A549 treated with Mapracorat at 1 μM for 4 hours (cell line): ENCODE data around the gene LMAN2L. TPM values are rescaled to one million over a fixed set of nuclear protein-coding genes. Genes with fewer than 3 reads are reported as not detected.

Source experiments
- total RNA-seq: library from RNA; stranded (reverse); fragments of 200-300 nt; extraction: Qiagen RNA extraction; gene quantifications from 5 replicates; pipeline ENCODE4 v1.2.3, GENCODE V29; 2022

The LMAN2L gene
- 18.2 to 21.0 TPM (median 20.2 TPM) in 5 replicates for total RNA-seq

GRCh38 chr2:96739633-96740428 is at the start of gene LMAN2L:
TSS of gene LMAN2L (minus strand) at chr2:96740064. CDS start at chr2:96740040, 24 bp downstream.

GRCh38 chr2:96760036-96760985 is 20.4 kb upstream of the LMAN2L start, which contains the start of gene CNNM4:
TSS of gene CNNM4 (plus strand) at chr2:96760902. CDS start at chr2:96761000, 98 bp downstream.

Other genes with a start within 250 kb of the LMAN2L start
- 0.67 to 1.0 TPM (median 0.84 TPM) in 5 replicates for gene NEURL3, start 234.7 kb downstream of the LMAN2L start, total RNA-seq
- 4.2 to 5.9 TPM (median 5.3 TPM) in 5 replicates for gene ARID5A, start 203.3 kb downstream of the LMAN2L start, total RNA-seq
- 21.6 to 25.5 TPM (median 24.6 TPM) in 5 replicates for gene KANSL3, start 101.8 kb downstream of the LMAN2L start, total RNA-seq
- not detected in 5 replicates for gene FER1L5, start 97.3 kb downstream of the LMAN2L start, total RNA-seq
- gene CNNM4, start 20.8 kb upstream of the LMAN2L start, total RNA-seq = 9.4 to 11.8 TPM (median 11.2 TPM) in 5 replicates
- gene CNNM3, start 76.2 kb upstream of the LMAN2L start, total RNA-seq = 8.5 to 13.0 TPM (median 11.1 TPM) in 5 replicates
- 1.3 to 2.5 TPM (median 1.9 TPM) in 5 replicates for gene ANKRD23, start 104.0 kb upstream of the LMAN2L start, total RNA-seq
- 19.7 to 22.5 TPM (median 21.5 TPM) in 5 replicates for gene ANKRD39, start 118.0 kb upstream of the LMAN2L start, total RNA-seq
- 15.7 to 21.7 TPM (median 20.4 TPM) in 5 replicates for gene SEMA4C, start 130.0 kb upstream of the LMAN2L start, total RNA-seq
- not detected in 5 replicates for gene FAM178B, start 246.5 kb upstream of the LMAN2L start, total RNA-seq